Cardiac ventricle fibroblast (primary cell): ENCODE results near the gene MTNR1A. TPM values are rescaled to one million over a fixed set of nuclear protein-coding genes. Genes with fewer than 3 reads are reported as not detected.

ENCODE experiments used
- total RNA-seq: library from RNA; depleted of rRNA; stranded (reverse); fragments of >200 nt; gene quantifications from 2 replicates; pipeline ENCODE4 v1.2.3, GENCODE V29; 2015

The MTNR1A gene
- total RNA-seq: not detected in 2 replicates

DNA sequence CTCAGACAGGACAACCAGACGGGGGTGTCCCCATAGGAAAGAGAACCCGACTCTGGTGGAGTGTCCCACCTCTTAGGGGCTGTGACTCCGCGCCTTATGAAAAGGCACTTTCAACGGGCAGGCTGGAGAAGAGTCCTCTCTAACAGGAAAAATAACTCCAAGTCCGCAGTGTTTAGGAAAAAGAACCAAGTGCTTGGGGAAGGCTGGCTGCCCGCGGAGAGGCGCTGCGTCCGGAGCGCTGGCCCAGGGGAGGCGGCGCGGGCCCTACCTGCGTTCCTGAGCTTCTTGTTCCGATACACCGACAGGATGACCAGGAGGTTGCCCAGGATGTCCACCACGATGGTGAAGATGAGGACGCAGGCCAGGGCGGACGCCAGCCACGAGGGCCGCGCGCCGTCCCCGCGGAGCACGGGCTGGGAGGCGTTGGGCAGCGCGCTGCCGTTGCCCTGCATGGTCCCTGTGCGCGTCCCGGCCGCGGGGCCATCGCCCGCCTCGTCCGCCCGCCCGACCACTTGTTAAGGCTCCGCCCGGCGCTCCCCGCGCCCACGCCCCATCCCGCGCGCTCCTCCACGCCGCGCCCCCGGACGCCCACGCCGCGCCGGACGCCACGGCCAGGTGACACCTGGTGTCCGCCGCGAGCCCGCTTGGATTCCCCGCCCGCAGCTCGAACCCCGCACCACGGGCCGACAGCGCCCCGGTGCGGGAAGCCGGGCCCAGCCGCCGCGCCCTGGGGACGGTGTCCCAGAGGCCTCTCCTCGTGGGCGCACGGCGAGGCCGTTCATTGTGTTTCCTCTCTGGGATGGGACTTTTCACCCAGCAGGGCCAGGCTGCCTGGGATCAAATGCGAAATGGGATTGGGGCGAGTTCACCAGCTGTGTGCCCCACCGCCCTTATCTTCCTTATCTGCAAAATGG is at the start of gene MTNR1A:
Gene MTNR1A (minus strand): TSS at position 654 of the 914 bp plus-strand sequence. CDS start 202 bp downstream, at position 452.

Other genes with a start within 250 kb of the MTNR1A start
- gene FAT1, start 168.3 kb upstream of the MTNR1A start, total RNA-seq: 79.1 and 97.8 TPM in 2 replicates